Measurements from ENCODE around the gene BABAM2. TPM values are rescaled to one million over a fixed set of nuclear protein-coding genes. Genes with fewer than 3 reads are reported as not detected.

BABAM2 gene
- polyA plus RNA-seq, 3 donors = 33.2 to 52.8 (median 49.3) TPM

GRCh38 chr2:28316546-28317335 is 426.2 kb downstream of the BABAM2 start:
- peaks cover 8 to 18% of the 10 kb centered on the region in 2 donors for H3K4me1 ChIP-seq (ENCODE audit: control insufficient read depth in 1 of 2, insufficient read depth in 2 of 2, low read length in 2 of 2)
- H4K20me1 ChIP-seq (ENCODE audit: insufficient read depth, low read length) = no peaks in the 10 kb centered on the region
- H3K36me3 ChIP-seq (replicated peaks in 1 of 2; ENCODE audit: control insufficient read depth in 1 of 2, insufficient read depth in 2 of 2, low read length in 2 of 2) = peaks cover 0 to 9% of the 10 kb centered on the region in 2 donors
- DNase-seq = no peak
- H3K4me2 ChIP-seq (replicated peaks; ENCODE audit: extremely low read depth, low read length, poor library complexity, severe bottlenecking) = no peak overlapping the region
- Mint-ChIP-seq H3K9me3 (no peaks in the 10 kb centered on the region), H3K36me3 (peaks cover 17 to 28% of the 10 kb centered on the region in 2 donors), H3K27ac (peak overlapping the region in 1 of 7 donors; percentile 35), H3K4me1 (peaks cover 17% of the 10 kb centered on the region), H3K4me3 (no peak overlapping the region), H3K27me3 (ENCODE audit: low read depth in 3 of 3) (peaks cover 0 to 3% (median 0%) of the 10 kb centered on the region in 3 donors)
- TF ChIP-seq CTCF (IDR thresholded peaks at IDR 0.05) = no peak
- H2AFZ ChIP-seq (ENCODE audit: insufficient read depth, low read depth, low read length, poor library complexity, severe bottlenecking) = no peak overlapping the region
- 95% methylated on average over 14 of the region's 14 CpGs for WGBS (ENCODE audit: insufficient coverage)
- H3K4me3 ChIP-seq (replicated peaks in 1 of 3; ENCODE audit: low read depth in 2 of 3, low read length in 3 of 3) = no peak overlapping the region
- H3K9me3 ChIP-seq (replicated peaks in 1 of 2; ENCODE audit: control insufficient read depth in 1 of 2, insufficient read depth in 1 of 2, low read length in 2 of 2) = no peaks in the 10 kb centered on the region
- H3K79me2 ChIP-seq (ENCODE audit: insufficient read depth, low read length) = no peaks in the 10 kb centered on the region
- H3K9ac ChIP-seq (ENCODE audit: insufficient read depth, low read length, poor library complexity, severe bottlenecking) = no peak overlapping the region
- no peak overlapping the region for H3K27ac ChIP-seq (ENCODE audit: low read depth in 1 of 2, low read length in 2 of 2)
- intact Hi-C loops (cut with micrococcal nuclease) = no loop called here
- H3K27me3 ChIP-seq (ENCODE audit: control insufficient read depth in 2 of 2, insufficient read depth in 2 of 2, low read length in 2 of 2) = no peaks in the 10 kb centered on the region

GRCh38 chr2:28317390-28317789 is 426.9 kb downstream of the BABAM2 start:
- H3K27me3 Mint-ChIP-seq (ENCODE audit: low read depth in 3 of 3) = peaks cover 0 to 3% (median 0%) of the 10 kb centered on the region in 3 donors
- no peak for DNase-seq
- H3K27ac ChIP-seq (ENCODE audit: low read depth in 1 of 2, low read length in 2 of 2) = no peak overlapping the region
- H3K4me1 ChIP-seq (ENCODE audit: control insufficient read depth in 1 of 2, insufficient read depth in 2 of 2, low read length in 2 of 2) = peaks cover 3 to 15% of the 10 kb centered on the region in 2 donors
- H4K20me1 ChIP-seq (ENCODE audit: insufficient read depth, low read length) = no peaks in the 10 kb centered on the region
- no peak overlapping the region for H3K4me2 ChIP-seq (replicated peaks; ENCODE audit: extremely low read depth, low read length, poor library complexity, severe bottlenecking)
- no peaks in the 10 kb centered on the region for H3K79me2 ChIP-seq (ENCODE audit: insufficient read depth, low read length)
- no peak overlapping the region for H3K4me3 ChIP-seq (replicated peaks in 1 of 3; ENCODE audit: low read depth in 2 of 3, low read length in 3 of 3)
- intact Hi-C loops (cut with micrococcal nuclease) = no loop called here
- no peaks in the 10 kb centered on the region for H3K9me3 ChIP-seq (replicated peaks in 1 of 2; ENCODE audit: control insufficient read depth in 1 of 2, insufficient read depth in 1 of 2, low read length in 2 of 2)
- H3K27me3 ChIP-seq (ENCODE audit: control insufficient read depth in 2 of 2, insufficient read depth in 2 of 2, low read length in 2 of 2) = no peaks in the 10 kb centered on the region
- no peak for TF ChIP-seq CTCF (IDR thresholded peaks at IDR 0.05)
- no peak overlapping the region for H3K4me3 Mint-ChIP-seq
- no peak overlapping the region for H3K27ac Mint-ChIP-seq
- H3K36me3 Mint-ChIP-seq = peaks cover 19 to 28% of the 10 kb centered on the region in 2 donors
- peaks cover 16% of the 10 kb centered on the region for H3K4me1 Mint-ChIP-seq
- H2AFZ ChIP-seq (ENCODE audit: insufficient read depth, low read depth, low read length, poor library complexity, severe bottlenecking) = no peak overlapping the region
- WGBS (ENCODE audit: insufficient coverage) = 100% methylated on average over 2 of the region's 2 CpGs
- H3K9me3 Mint-ChIP-seq = no peaks in the 10 kb centered on the region
- peaks cover 0 to 9% of the 10 kb centered on the region in 2 donors for H3K36me3 ChIP-seq (replicated peaks in 1 of 2; ENCODE audit: control insufficient read depth in 1 of 2, insufficient read depth in 2 of 2, low read length in 2 of 2)
- no peak overlapping the region for H3K9ac ChIP-seq (ENCODE audit: insufficient read depth, low read length, poor library complexity, severe bottlenecking)
